Ectodermal cell (in vitro differentiated cells): Measurements from ENCODE around the gene PTGIS.

ENCODE experiments used
- H3K27ac ChIP-seq: 2 replicates; pipeline ENCODE4 v1.7.0; 2013; ENCODE audit warnings: mild to moderate bottlenecking, low read depth, low read length; ENCODE audit not compliant: insufficient read depth, poor library complexity, severe bottlenecking
- H3K27me3 ChIP-seq: 2 replicates; pipeline ENCODE4 v1.7.0; 2013; ENCODE audit warnings: mild to moderate bottlenecking, low read length; ENCODE audit not compliant: insufficient read depth, control insufficient read depth, poor library complexity, severe bottlenecking
- H3K36me3 ChIP-seq: one replicate; pipeline ENCODE4 v1.7.0; 2013; ENCODE audit warnings: low read length; ENCODE audit not compliant: control insufficient read depth, insufficient read depth
- H3K4me1 ChIP-seq: one replicate; pipeline ENCODE4 v1.7.0; 2013; ENCODE audit warnings: low read length; ENCODE audit not compliant: control insufficient read depth, insufficient read depth
- H3K4me3 ChIP-seq: 2 replicates; pipeline ENCODE4 v1.7.0; 2013; ENCODE audit warnings: low read depth, low read length, control low read depth; ENCODE audit not compliant: insufficient read depth
- H3K9me3 ChIP-seq: 2 replicates; pipeline ENCODE4 v1.7.0; 2013; ENCODE audit warnings: mild to moderate bottlenecking, low read length, moderate library complexity; ENCODE audit not compliant: control insufficient read depth
- WGBS, 2 experiments: methylation state at CpG; one replicate each; pipeline ENCODE4 v1.1.7; 2013; ENCODE audit warnings: missing lambda C conversion rate in 2 of 2; 5-methylcytosine and 5-hydroxymethylcytosine counted together

Gene PTGIS

DNA sequence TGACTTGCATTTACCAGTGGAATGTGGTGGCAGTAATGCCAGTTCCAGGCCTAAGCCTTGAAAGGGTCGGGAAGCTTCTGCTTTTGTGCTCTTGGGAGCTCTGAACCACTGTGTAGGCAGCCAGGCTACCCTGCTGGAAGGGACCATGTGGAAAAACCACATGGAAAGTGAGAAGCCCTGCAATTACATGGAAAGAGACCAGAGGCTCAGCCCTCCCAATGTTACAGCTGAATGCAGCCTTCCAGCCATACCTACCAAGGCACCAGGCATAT lies 70.6 kb downstream of the PTGIS start:
- 83 to 84% methylated on average over 1 of the region's 1 CpG for WGBS, 2 experiments
- Histone ChIP-seq H3K36me3 (no peaks in the 10 kb centered on the region), H3K27me3 (no peaks in the 10 kb centered on the region), H3K9me3 (no peaks in the 10 kb centered on the region), H3K4me1 (no peaks in the 10 kb centered on the region), H3K27ac (no peak overlapping the region), H3K4me3 (no peak overlapping the region)

DNA sequence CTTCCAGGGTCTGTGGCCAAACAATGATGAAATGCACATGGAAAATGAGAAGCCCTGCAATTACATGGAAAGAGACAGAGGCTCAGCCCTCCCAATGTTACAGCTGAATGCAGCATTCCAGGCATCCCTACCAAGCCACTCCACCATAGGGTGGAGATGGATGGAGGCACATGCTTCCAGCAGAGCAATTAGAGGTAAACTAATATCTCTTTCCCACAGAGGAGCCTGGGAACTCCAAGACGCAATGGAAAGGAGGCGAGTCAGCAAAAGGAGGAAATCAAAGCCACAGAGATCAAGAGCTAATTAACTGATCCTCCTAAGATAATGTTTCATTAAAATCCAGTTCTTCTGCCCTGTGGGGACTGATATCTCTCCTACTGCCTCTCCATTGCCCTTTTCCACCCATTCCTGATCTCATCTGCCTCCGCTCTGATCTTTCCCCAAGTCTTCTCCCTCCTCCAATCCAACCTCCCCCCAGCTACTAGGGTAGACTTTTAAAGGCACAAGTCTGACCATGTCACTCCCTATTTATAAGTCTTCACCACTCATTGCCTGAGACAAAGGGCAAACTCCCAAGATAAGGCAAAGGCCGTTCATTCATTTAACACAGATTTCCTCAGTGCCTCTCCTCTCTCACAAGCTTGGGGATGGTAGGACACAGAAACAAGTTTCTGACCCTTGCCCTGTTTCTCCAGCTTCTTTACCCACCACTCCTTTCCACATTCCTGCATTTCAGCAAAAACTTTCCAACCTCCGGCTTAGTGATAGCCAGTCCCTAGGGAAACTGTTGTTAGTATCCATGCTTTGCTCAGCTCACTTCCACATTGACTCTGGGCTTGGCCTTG lies 71.2 kb downstream of the PTGIS start:
- H3K4me1 ChIP-seq = no peaks in the 10 kb centered on the region
- H3K9me3 ChIP-seq = no peaks in the 10 kb centered on the region
- H3K27me3 ChIP-seq = no peaks in the 10 kb centered on the region
- WGBS, 2 experiments = 89 to 94% methylated on average over 5 of the region's 5 CpGs
- no peak overlapping the region for H3K27ac ChIP-seq
- H3K4me3 ChIP-seq = no peak overlapping the region
- no peaks in the 10 kb centered on the region for H3K36me3 ChIP-seq

DNA sequence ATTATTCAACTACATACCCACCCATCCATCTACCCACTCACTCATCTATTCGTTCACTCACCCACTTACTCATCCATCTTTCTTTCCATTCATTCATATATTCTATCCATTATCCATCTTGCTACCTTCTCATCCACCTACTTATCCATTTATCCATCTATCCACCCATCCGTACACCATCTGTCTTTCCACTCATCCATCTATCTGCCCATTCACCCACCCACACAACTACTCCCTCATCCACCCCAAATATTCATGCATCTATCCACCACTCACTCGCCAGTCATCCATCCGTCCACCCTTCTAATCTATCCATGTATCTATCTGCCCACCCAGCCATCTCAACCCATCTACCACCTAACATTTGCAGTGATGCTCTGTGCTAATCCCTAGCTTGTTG lies 71.9 kb downstream of the PTGIS start:
- H3K9me3 ChIP-seq = no peaks in the 10 kb centered on the region
- no peak overlapping the region for H3K4me3 ChIP-seq
- no peaks in the 10 kb centered on the region for H3K4me1 ChIP-seq
- H3K27ac ChIP-seq = no peak overlapping the region
- H3K27me3 ChIP-seq = no peaks in the 10 kb centered on the region
- WGBS, 2 experiments = 90 to 91% methylated on average over 4 of the region's 4 CpGs
- H3K36me3 ChIP-seq = no peaks in the 10 kb centered on the region

DNA sequence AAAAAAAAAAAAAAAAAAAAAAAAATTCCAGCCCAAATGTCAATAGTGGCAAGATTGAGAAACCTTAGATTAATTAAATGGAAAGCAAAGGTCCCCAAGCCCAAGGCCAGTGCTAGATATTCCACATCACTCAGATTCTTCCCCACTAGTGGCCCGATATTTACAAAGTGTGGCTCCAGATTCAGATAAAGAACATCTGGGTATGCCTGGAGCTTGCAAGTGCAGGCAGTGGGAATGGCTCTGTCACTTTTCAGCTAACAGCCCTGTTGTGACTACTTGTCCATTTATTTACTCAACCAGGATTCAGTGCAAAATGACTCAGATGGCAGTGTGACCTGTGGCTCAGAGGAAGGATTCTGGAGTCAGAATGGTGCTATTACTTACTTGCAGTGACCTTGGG lies 77.2 kb downstream of the PTGIS start:
- Histone ChIP-seq H3K4me3 (no peak overlapping the region), H3K27me3 (peaks cover 20% of the 10 kb centered on the region), H3K27ac (no peak overlapping the region), H3K36me3 (no peaks in the 10 kb centered on the region), H3K9me3 (no peaks in the 10 kb centered on the region), H3K4me1 (no peaks in the 10 kb centered on the region)
- 87 to 100% methylated on average over 1 of the region's 1 CpG for WGBS, 2 experiments

DNA sequence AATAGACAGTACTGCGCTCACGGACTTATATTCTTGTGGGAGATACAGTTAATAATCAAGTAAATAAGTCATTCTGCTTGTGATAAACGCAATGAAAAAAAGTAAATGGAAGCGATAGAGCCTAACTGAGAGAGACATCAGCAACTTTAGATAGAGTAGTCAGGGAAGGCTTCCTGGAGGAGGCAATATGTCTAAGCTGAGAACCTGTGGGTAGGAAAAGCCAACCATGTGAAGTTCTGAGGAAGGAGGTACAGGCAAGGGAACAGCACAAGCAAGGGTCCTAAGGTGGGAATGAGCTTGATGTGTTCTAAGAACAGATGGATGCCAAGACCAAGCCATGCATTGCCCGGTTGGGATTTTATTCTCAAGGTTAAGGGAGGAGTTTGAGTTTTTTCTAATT lies 78.2 kb downstream of the PTGIS start:
- 90 to 94% methylated on average over 5 of the region's 5 CpGs for WGBS, 2 experiments
- H3K27me3 ChIP-seq = peaks cover 30% of the 10 kb centered on the region
- H3K4me3 ChIP-seq = no peak overlapping the region
- no peak overlapping the region for H3K27ac ChIP-seq
- no peaks in the 10 kb centered on the region for H3K36me3 ChIP-seq
- H3K4me1 ChIP-seq = no peaks in the 10 kb centered on the region
- H3K9me3 ChIP-seq = no peaks in the 10 kb centered on the region

DNA sequence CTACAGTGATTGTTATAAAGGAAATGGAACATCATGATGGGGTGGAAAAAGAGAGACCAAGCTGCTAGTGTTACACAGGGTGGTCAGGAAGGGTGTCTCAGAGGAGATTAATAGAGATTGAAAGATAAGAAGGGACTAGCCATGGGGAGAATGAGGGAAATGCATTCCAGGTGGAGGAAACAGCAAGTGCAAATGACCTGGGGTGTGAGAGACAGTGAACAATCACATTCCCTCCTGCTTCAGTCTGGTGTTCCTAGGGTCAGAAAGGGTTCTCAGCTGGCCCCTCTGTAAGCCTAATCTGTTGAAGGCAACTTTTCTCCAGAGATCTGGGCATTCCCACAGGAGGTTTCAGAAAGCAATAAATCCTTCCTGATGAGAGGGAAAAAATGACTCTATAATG lies 81.9 kb downstream of the PTGIS start:
- H3K27me3 ChIP-seq = peaks cover 58% of the 10 kb centered on the region
- H3K27ac ChIP-seq = no peak overlapping the region

DNA sequence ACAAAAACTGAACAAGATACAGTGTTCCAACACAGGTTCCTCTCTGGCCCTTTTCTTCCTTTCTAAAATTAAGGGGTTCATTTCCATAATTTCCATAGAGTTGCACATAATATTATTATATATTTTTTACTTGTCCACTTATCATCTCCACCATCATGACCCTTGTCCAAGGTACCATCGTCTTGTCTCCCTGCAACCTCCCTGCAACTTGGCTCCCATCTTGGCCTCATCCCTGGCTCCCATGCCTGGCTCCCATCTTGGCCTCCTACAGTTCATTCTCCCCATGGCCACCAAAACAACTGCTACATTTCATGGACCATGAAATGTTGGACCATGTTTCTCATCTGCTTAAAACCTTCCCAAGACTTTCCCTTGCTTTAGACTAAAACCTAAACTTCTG lies 82.4 kb downstream of the PTGIS start:
- Histone ChIP-seq H3K4me3 (no peak overlapping the region), H3K27me3 (peaks cover 58% of the 10 kb centered on the region), H3K9me3 (no peaks in the 10 kb centered on the region), H3K27ac (no peak overlapping the region), H3K36me3 (no peaks in the 10 kb centered on the region), H3K4me1 (peaks cover under 1% of the 10 kb centered on the region)
- WGBS, 2 experiments = 84 to 85% methylated on average over 1 of the region's 1 CpG

More for the DNA sequence above, 81.9 kb downstream of the PTGIS start:
- H3K4me1 ChIP-seq = no peaks in the 10 kb centered on the region
- H3K4me3 ChIP-seq = no peak overlapping the region
- H3K36me3 ChIP-seq = no peaks in the 10 kb centered on the region
- no peaks in the 10 kb centered on the region for H3K9me3 ChIP-seq

DNA sequence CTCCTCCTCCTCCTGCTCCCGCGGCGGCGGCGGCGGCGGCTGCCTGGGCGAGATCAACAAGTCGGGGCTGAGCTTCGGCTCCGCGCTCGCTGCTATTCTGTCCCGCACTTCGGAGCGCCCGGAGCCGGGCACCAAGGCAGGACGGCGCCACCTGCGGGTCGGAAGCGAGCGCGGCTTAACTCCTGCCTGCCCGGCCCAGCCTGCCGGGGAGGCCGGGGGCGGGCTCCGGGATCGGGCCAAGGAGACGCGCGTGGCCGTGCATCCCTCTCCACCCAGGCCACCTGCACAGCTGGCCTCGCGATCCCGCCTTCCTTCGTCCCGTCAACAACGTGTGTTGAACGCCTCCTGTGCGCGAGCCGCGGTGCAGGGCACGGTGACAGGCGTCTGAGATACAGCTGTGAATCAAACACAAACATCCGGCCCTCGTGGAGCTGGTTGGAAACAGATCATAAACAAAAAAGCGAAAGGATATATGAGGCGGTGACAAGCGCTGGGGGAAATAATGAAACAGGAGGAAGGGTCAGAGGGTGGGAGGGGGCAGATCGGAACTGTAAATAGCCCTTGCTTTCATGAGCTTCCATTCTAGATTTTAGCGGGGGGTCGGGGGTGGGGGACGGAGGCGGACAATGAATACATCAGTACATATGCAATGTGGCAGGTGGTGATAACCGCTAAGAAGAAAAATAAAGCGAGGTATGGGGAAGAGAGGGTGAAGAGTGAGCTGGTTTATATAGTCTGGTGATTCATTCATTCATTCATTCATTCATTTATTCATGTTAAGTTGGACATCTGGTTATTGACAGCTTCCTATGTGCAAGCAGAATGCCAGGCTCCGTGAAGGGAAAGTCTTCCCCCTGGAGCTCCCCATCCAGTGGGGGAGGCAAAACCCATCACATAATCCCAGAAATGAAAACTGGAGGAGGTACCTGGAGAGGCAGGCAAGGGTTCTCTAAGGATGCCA lies 83.5 kb downstream of the PTGIS start:
- H3K27ac ChIP-seq = no peak overlapping the region
- H3K27me3 ChIP-seq = peaks cover 58% of the 10 kb centered on the region
- H3K36me3 ChIP-seq = no peaks in the 10 kb centered on the region
- peaks cover 7% of the 10 kb centered on the region for H3K4me1 ChIP-seq
- H3K9me3 ChIP-seq = no peaks in the 10 kb centered on the region
- WGBS, 2 experiments = 3 to 4% methylated on average over 61 of the region's 61 CpGs
- H3K4me3 ChIP-seq = peak overlapping the region; percentile 59

DNA sequence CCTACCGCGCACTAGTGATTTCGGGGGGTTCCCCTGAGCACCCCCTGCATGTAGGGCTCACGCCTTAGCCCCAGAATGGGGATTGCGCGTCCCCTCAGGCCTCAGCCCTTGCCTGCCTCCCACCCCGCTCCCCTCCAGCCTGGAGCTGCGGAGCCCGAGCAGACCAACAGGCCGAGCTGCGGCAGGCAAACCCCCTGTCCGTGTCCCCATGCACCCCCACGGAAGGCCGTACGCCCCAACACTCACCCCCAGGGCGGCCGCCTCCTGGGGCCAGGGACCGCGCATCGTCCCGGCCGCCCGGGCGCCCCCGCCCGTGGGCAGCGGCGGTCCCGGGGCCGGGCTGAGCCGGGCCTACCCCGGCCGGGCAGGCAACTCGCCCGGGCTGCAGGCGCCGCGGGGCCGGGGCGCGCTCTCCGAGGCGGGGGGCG lies 84.2 kb downstream of the PTGIS start:
- no peaks in the 10 kb centered on the region for H3K36me3 ChIP-seq
- no peak overlapping the region for H3K27ac ChIP-seq
- peaks cover 7% of the 10 kb centered on the region for H3K4me1 ChIP-seq
- peak overlapping the region; percentile 59 for H3K4me3 ChIP-seq
- H3K27me3 ChIP-seq = peaks cover 58% of the 10 kb centered on the region
- WGBS, 2 experiments = 0 to 1% methylated on average over 44 of the region's 44 CpGs
- H3K9me3 ChIP-seq = no peaks in the 10 kb centered on the region

DNA sequence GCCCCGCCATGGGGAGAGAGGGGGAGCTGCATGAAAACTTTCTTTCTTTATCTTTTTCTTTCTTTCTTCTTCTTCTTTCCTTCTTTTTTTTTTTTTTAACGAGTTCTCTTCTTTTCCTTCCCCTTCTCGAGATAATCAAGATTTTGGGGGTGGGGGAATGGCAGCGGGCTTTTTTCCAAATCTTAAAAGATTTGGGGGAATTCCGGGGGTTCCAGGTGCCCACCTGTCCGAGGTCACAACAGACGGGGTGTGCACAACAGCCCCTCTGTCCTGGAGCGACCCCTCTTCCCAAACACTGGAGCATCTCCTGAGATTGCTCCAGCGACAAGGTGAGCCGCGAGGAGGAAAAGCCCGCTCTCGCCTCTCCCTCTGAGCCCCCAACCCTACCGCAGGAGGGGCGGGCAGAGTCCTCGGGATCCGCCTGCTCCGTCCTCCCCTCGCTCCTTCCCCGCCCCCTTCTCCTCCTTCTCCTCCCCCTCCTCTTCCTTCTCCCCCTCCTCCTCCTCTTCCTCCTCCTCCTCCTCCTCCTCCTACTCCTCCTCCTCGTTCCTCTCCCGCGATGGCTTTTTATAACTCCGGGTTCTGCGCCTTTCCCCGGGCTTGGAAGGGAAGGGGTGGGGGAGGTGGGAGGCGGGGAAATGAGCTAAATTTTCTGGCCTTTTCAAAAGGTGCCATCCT lies 84.8 kb downstream of the PTGIS start:
- Histone ChIP-seq H3K36me3 (no peaks in the 10 kb centered on the region), H3K4me1 (peaks cover 7% of the 10 kb centered on the region), H3K27me3 (peaks cover 58% of the 10 kb centered on the region), H3K27ac (no peak overlapping the region), H3K4me3 (peak overlapping the region; percentile 59), H3K9me3 (no peaks in the 10 kb centered on the region)
- 3 to 4% methylated on average over 23 to 24 of the region's 27 CpGs for WGBS, 2 experiments
